HG03457 (cell line): ENCODE data around the gene ADAM10.

Source experiments
- ATAC-seq: cut with Tn5 transposase; IDR thresholded peaks from one replicate; pipeline ENCODE4 v1.9.1; 2021; ENCODE audit warnings: moderate number of reproducible peaks; ENCODE audit not compliant: unreplicated experiment

Gene ADAM10

DNA sequence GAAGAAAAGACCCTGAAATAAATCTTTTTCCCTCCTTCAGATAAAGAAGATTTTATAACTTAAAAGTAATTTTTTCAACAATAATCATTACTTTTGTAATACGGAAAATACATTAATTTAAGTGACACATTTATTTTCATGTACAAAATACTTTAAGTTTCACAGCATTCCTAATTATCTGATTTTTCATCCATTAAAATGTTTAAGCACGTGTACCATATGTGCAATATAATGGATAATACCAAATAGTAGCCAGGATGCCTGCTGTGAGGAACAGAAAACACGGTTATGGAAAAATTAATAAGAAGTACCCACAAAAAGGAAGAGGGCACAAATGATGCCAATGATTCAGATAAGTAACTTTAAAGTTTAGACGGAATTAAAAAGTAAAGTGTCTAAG, 33.5 kb downstream of the ADAM10 start:
- ATAC-seq: no peak

DNA sequence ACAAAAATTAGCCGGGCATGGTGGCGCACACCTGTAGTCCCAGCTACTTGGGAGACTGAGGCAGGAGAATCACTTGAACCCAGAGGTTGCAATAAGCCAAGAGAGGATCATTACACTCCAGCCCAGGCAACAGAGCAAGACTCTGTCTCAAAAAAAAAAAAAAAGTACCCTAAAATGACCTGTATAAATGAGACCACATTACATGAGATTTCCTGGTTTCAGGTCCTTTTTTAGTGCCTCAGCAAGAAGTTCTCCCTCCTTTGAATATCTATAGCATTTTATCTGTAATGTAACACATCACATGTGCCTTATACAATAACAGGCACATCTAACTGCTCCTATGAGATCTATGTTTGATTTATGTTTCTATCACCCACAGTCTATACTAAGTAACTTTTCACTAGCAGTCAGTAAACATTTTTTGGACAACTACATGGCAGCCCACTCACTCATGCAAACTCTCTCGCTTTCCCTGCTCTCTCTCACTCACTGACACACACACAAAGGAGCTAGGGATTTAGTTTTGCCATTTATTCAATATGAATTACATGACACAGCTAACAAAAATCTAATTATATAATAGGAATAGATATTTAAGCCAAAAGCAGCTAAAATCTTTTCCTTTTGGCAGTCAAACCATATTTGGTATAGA, 34.1 kb downstream of the ADAM10 start:
- no peak for ATAC-seq

DNA sequence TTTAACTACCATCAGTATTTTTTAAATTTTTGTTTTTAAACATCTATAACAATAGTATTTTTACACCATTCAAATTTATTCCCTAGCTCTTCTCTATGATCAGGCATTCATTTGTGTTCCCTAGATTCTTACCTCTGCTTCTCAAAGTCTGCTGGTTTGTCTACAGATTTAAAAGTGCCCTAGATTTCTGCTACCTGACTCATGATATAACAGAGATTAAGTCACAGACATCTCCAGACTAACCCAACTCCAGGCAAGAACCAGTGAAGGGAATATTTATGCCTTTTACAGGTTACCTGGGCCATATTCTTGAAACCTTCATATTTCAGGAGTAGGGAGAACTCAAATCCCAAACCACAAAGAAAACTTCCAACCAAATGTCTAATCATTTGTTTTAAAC, 38.8 kb downstream of the ADAM10 start:
- ATAC-seq: no peak

DNA sequence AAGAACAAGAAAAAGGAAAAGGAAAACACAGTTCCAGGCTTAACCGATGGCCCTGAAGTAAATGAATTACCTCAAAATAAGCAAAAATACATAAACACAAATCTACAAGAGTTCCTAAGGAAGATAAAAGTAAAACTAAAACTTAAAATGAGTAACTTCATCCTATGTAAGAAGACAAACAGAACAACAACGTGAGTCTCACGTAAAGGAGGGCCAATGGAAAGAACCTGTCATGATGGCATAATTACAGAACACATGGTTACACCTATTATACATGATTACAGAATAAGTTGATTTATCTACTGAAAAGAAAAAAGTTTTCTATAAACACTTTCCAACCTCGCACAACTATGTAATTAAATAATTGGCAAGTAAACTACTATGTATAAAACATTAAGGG, 42.1 kb downstream of the ADAM10 start:
- ATAC-seq: no peak

DNA sequence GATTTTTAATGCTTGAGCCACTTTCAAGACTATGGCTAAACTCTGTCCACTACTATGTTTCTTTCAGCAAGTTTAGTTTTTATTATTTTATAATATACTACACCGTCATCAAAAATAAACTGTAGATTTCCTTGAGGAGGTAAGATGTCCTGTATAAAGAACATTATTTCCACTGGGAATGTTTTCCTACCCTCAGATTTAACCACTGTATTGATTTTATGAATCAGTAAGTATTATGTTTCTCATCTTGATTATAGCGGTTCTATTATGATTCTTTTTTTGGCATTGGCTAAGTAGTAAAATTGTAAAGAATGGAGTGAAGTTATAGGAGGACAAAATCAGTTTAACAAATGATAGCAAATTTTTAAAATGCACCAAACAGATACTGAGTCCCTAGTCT, 44.4 kb downstream of the ADAM10 start:
- no peak for ATAC-seq

DNA sequence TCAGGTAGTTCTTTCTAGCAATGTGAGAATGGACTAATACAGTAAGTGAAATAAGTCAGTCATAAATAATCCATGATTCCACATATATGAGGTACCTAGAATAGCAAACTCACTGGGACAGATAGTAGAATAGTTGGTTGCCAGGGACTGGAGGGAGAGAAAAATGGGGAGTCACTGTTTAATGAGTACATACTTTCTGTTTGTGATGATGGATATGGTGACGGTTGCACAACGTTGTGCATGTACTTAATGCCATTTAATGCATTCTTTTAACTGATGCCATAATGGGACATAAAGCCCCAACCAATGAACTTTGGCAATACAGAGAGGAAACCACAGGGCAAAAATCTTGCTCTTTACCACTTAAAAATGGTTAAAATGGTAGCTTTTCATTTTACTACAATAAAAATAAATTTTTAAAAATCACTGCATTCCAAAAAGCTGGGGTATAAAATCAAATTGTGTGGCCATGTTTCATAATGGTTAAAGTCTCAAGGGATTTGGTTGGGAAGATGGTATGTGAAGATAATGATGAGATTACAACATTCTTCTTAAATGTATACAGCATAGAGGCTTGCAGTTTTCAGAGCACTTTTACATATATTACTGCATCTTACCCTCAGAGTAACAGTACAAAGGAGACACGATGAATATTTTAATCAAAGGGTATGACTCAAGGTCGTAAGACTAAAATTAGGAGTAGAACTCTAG, 45.2 kb downstream of the ADAM10 start:
- ATAC-seq: no peak

DNA sequence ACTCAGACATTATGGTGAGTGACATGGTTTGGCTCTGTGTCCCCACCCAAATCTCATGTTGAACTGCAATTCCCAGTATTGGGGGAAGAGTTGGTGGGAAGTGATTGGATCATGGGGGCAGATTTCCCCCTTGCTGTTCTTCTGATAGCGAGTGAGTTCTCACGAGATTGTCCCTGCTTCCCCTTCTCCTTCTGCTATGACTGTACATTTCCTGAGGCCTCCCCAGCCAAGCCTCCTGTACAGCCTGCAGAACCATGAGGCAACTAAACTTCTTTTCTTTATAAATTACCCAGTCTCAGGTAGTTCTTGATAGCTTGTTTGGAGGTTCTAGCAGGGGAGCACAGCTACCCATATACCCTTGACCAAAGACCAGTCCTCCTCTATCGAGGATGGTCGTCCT, 45.9 kb downstream of the ADAM10 start:
- no peak for ATAC-seq

DNA sequence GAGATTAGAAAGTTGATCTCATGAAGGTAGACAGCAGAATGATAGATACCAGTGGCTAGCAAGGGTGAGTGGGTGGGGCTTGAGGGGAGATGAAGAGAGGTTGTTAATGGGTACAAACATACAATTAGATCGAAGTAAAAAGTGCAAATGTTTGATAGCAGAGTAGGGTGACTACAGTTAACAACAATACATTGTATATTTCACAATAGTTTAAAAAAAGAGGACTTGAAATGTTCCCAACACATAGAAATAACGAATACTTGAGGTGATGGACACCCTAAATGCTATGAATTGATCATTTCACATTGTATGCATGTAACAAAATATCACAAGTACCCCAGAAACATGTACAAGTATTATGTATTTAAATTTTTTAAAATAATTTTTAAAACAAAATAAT, 47.3 kb downstream of the ADAM10 start:
- no peak for ATAC-seq

DNA sequence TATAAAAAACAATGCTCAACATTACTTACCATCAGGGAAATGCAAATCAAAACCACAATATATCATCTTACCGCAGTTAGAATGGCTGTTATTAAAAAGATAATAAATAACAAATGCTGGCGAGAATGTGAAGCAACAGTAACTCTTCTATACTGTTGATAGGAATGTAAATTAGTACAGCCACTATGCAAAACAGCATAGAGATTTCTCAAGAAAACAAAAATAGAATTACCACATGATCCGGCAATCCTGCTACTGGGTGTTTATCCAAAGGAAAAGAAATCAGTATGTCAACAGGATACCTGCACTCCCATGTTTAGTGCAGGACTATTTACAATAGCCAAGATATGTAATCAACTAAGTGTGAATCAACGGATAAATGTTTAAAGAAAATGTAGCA, 48.1 kb downstream of the ADAM10 start:
- ATAC-seq: no peak

DNA sequence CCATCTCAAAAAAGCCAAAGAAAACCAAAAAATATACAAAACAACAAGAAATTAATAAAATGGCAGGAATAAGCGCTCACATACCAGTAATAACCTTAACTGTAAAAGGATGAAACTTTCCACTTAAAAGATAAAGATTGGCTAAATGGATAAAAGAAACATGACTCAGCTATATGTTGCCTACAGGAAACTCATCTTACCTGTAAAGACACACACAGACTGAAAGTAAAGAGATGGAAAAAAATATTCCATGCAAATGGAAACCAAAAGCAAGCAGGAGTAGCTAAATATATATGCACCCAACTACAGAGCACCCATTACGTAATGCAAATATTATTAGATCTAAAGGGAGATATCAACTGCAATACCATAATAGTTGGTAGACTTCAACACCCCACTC, 49.7 kb downstream of the ADAM10 start:
- no peak for ATAC-seq

DNA sequence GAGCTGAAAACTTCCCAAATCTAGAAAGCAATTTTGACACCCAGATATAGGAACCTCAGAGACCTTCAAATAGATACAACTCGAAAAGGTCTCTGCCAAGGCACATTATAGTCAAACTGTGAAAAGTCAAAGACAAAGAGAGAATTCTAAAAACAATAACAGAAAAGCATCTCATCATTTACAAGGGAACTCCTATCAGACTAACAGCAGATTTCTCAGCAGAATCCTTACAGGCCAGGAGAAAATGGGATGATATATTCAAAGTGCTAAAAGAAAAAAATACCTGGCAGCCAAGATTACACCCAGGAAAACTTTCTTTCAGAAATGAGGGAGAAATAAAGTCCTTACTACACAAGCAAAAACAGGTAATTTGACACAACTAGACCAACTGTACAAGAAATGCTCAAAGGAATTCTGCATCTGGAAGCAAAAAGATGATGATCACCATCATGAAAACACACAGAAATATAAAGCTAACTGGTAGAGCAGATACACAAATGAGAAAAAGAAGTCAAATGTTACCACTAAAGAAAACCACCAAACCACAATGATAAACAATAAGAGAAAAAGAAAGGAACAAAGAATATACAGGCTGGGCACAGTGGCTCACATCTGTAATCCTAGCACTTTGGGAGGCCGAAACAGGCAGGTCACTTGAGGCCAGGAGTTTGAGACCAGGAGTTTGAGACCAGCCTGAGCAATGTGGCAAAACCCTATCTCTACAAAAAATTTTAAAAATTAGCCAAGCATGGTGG, 50.4 kb downstream of the ADAM10 start:
- ATAC-seq: no peak

DNA sequence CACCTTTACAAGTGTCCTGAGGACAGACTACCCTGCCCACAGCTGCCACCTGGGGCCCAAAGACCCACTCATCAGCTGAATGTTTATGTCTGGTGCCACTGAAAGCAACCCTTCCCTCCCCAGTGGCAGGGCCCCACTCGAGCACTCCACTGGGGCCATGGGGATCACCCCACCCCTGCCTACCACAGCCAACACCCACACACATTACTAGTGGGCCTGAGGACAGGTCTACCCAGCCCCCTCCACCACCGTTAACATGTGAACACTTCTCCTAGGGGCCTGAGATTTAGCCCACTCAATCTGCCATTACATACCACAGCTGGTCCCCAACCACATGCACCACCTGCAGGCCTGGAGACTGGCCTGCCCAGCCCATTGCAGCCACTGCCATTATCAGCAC, 52.3 kb downstream of the ADAM10 start:
- ATAC-seq: no peak

DNA sequence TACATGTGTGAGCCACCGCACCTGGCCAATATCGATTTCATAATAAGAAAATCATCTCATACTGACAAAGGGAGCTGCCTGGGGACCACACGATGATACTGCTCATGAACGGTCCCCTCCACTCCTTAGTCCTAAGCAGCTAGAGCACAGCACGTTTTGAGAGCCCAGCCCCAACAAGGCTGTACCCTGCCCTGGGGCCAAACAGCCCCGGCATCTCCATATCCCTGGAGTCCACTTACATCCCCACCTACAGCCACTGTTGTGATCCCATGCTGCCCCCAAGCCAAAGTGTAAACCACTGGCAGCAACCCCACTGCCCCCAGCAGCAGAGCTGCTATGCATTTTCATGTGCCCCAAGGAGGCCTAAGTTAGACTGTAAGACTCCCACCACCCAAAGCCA, 52.8 kb downstream of the ADAM10 start:
- no peak for ATAC-seq

DNA sequence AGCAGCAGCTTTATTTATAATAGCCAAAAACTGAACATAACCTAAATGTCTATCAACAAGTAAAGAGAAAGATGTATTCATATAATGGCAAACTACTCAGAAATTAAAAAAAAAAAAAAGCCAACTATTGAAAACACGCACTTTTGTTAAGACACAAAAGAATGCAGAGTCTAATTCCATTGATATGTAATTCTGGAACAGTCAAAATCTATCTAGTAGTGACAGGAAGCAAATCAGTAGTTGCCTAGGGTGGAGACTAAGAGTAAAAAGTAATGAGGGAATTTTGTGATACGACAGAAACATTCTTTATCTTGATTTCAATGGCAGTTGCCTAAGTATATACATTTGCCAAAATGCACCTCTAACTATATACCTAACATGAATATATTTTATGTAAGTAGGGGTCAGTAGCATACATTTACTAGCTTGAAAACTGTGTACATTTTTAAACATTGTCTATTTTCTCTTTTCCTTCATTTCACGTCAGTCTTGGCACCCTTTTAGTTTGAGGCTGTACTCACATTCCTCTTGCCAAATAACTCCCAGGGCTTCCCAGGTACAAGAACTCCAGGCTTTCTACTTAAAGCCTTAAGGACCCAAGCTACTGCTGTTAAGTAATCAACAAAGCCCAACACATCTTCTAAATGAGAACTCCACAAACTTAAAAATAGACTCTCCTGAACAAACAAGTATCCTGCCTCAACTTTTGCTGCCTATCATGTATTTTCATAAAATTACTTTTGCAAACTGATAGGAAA, 54.7 kb downstream of the ADAM10 start:
- ATAC-seq: no peak

DNA sequence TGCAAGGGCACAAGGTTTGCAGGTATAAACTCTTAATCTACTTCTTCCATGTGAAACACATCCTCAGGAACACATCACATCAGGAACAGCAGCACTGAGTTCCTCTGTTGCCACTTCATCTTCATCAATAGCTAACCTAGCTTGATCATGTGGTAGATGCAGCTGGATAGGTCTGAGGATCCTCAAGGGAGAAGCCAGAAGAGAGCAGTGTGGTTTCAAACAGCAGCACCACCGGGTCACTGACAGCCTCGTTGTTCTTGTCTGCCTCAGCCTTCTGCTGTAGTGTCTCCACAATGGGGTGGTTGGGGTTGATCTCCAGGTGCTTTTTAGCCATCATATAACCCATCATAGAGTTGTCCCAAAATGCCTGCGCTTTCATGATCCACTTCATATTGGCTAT, 58.8 kb downstream of the ADAM10 start:
- no peak for ATAC-seq

DNA sequence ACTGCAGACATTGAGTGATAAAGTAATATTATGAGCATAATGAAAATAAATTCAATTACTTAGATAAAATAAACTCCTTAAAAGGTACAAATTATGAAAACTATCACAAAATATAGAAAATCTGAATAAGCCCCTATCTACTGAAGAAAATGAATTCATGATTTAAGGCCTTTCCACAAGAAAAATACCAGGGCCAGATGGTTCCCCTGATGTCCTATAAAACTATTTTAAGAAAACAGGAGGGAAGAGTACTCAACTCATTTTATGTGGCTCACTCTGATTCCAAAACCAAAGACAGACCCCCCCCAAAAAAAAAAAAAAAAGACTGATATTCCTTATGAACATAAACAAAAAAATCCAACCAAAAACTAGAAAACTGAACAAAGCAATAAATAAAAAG, 59.9 kb downstream of the ADAM10 start:
- ATAC-seq: no peak

DNA sequence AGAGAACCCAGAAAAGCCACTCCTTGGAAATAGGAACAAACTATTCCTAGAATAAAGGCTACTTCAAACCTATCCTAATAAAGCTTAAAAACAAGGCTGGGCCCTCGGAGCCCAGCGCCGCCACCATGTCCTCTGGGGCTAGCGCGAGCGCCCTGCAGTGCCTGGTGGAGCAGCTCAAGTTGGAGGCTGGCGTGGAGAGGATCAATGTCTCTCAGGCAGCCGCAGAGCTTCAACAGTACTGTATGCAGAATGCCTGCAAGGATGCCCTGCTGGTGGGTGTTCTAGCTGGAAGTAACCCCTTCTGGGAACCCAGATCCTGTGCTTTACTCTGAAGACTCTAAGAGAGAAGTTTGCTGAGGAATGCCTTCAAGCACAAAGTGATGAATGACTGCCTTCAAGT, 63.2 kb downstream of the ADAM10 start:
- no peak for ATAC-seq

DNA sequence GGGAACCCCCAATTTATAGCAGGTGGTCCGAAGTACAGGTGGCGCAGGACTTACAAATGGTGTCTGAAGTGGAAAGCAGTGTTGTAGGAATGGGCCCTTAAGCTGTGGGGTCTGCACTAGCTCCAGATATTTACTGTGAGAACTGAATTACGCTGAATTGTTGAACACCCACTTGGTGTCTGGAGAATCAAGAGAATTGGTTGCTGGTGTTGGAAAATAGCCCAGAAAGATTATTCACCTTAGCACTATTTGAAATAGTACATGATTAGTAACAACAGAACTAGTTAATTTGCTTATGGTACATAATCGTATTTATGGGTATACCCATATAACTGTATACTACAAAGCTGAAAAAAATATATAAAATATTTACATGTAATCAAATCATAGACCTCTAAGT, 64.8 kb downstream of the ADAM10 start:
- no peak for ATAC-seq

DNA sequence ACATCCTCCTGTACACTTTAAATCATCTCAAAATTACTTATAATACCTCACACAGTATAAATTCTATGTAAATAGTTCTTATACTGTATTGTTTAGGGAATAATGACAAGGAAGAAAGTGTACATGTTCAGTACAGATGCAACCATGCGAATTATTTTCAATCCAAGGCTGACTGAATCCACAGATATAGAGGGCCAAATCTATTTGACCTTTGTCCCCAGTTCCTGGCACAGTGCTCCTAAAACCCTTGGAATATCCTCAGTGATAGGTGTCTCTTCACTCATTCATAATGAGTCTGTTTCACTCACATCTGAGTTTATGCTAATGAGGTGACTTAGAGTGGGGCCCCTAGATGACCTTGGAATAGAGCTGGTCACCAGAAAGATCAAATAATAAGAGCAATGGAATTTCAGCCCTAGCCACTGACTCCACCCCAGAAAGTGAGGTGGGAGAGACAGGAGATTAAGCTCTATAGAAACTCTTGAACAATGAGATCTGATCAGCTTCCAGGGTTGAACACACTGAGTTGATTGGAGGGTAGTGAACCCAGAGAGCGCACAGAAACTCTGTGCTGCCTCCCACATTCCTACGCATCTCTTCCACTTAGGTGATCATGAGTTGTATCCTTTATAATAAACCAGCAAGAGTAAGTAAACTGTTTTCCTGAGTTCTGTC, 65.3 kb downstream of the ADAM10 start:
- ATAC-seq: no peak

DNA sequence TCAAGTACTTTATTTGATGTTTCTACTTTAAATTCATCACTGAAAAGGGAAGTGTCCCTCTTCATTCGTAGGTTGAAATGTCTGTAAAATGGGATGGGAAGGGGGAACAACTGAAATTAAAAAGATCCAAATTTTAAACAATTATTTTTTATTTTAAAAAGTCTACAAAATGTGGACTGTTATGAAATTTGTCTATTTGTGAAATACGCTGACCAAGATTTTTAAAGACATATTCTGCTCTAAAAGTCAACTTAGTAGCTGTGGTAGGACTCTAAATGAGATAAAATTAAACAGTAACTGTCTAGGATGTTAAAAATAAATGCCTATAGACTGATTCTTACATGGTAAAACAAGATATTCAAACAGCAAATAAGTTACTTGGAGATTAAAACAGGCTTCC, 67.3 kb downstream of the ADAM10 start:
- ATAC-seq: no peak

DNA sequence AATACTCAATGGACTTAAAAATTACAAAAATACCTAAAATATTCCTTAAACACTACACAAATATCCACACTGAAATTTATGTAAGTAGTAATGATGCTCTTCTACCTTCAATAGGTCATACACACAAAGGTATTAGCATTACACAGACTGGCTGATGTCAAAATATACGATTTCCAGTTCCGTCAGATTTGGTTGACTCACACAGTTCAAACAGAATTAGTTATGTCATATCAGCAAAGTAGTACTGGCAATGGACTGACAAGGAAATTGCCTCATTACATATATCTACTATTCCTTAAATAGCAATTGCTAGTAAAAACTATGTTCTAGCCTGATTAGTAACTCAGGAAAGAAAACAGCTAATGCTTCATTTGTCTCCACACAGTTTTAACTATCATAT, 70.8 kb downstream of the ADAM10 start:
- ATAC-seq: no peak
